SK-N-SH (cell line): Measurements from ENCODE around the gene SEMA4D. TPM values are rescaled to one million over a fixed set of nuclear protein-coding genes. Genes with fewer than 3 reads are reported as not detected.

ENCODE experiments used
- CTCF ChIA-PET: fragments of 300-600, 350-600 bp; formaldehyde crosslinking; extraction: SDS; loops from one replicate; lab custom pipeline; 2021; lab: Yijun Ruan, JAX
- POLR2A ChIA-PET: fragments of 350-600 bp; sonication (Branson Sonifier 250); formaldehyde crosslinking; extraction: SDS; loops from one replicate; lab custom pipeline; 2020; ENCODE audit warnings: antibody characterized with exemption, inconsistent platforms; lab: Yijun Ruan, JAX
- DNase-seq: peaks from one replicate; pipeline ENCODE4 v3.0.0; 2012
- H2AFZ ChIP-seq: fragments of 200-600 bp; sonication (generic); 2 replicates; pipeline ENCODE4 v1.8.1; 2016; ENCODE audit warnings: antibody characterized with exemption, mild to moderate bottlenecking, low read depth
- H3F3A ChIP-seq: fragments of 200-600 bp; sonication (generic); replicated peaks from 2 replicates; pipeline ENCODE3; 2016; ENCODE audit warnings: antibody characterized with exemption, mild to moderate bottlenecking; ENCODE audit not compliant: insufficient read depth
- H3K27ac ChIP-seq, 2 experiments: fragments of 200-500 bp in 1 of 2; fragments of 200-600 bp in 1 of 2; sonication (Bioruptor generic) in 1 of 2; sonication (generic), shearing (Covaris generic) in 1 of 2; 2 replicates each; pipeline versions ENCODE4 v1.5.1 to v1.6.1; 2014 to 2016; ENCODE audit warnings: low read depth in 2 of 2, inconsistent platforms in 1 of 2, low read length in 1 of 2, mild to moderate bottlenecking in 1 of 2, mixed read lengths in 1 of 2
- H3K27me3 ChIP-seq: fragments of 200-600 bp; sonication (generic), shearing (Covaris generic); 2 replicates; pipeline ENCODE4 v1.6.1; 2016; ENCODE audit warnings: mixed run types; ENCODE audit not compliant: insufficient read depth
- H3K36me3 ChIP-seq, 2 experiments: fragments of 200-500 bp in 1 of 2; fragments of 200-600 bp in 1 of 2; sonication (Bioruptor generic) in 1 of 2; sonication (generic) in 1 of 2; replicated peaks in 1 of 2; 2 replicates each; pipeline versions ENCODE3 to v1.5.1; 2014 to 2016; ENCODE audit warnings: low read length in 1 of 2, mild to moderate bottlenecking in 1 of 2; ENCODE audit not compliant: insufficient read depth in 2 of 2, control insufficient read depth in 1 of 2
- H3K4me1 ChIP-seq, 2 experiments: fragments of 200-500 bp in 1 of 2; fragments of 200-600 bp in 1 of 2; sonication (Bioruptor generic) in 1 of 2; sonication (generic), shearing (Covaris generic) in 1 of 2; 2 replicates each; pipeline versions ENCODE4 v1.5.1 to v1.6.1; 2014 to 2016; ENCODE audit warnings: low read depth in 1 of 2, low read length in 1 of 2, mixed run types in 1 of 2; ENCODE audit not compliant: insufficient read depth in 2 of 2, control insufficient read depth in 1 of 2
- H3K4me2 ChIP-seq: fragments of 200-600 bp; sonication (generic), shearing (Covaris generic); 2 replicates; pipeline ENCODE4 v1.6.1; 2017; ENCODE audit warnings: mixed run types
- H3K4me3 ChIP-seq, 2 experiments: fragments of 200-500 bp in 1 of 2; fragments of 200-600 bp in 1 of 2; sonication (Bioruptor generic) in 1 of 2; sonication (generic), shearing (Covaris generic) in 1 of 2; 2 replicates each; pipeline versions ENCODE4 v1.5.1 to v1.8.1; 2014 to 2016; ENCODE audit warnings: low read depth in 2 of 2, inconsistent platforms in 1 of 2, low read length in 1 of 2, mild to moderate bottlenecking in 1 of 2, mixed read lengths in 1 of 2, moderate library complexity in 1 of 2
- H3K79me2 ChIP-seq: fragments of 200-600 bp; sonication (generic); 2 replicates; pipeline ENCODE4 v1.8.1; 2017; ENCODE audit warnings: mild to moderate bottlenecking; ENCODE audit not compliant: insufficient read depth
- H3K9ac ChIP-seq: fragments of 200-600 bp; sonication (generic); 2 replicates; pipeline ENCODE4 v1.6.1; 2017; ENCODE audit warnings: mixed run types
- H3K9me2 ChIP-seq: fragments of 200-600 bp; sonication (generic); 2 replicates; pipeline ENCODE4 v1.6.1; 2017; ENCODE audit warnings: mixed run types
- H3K9me3 ChIP-seq: fragments of 200-600 bp; sonication (generic); 2 replicates; pipeline ENCODE4 v1.6.1; 2017; ENCODE audit warnings: mixed run types, mild to moderate bottlenecking, moderate library complexity
- H4K20me1 ChIP-seq: fragments of 200-600 bp; sonication (generic); 2 replicates; pipeline ENCODE4 v1.6.1; 2017; ENCODE audit warnings: mild to moderate bottlenecking, mixed run types; ENCODE audit not compliant: insufficient read depth
- CHD2 ChIP-seq: fragments of 150-350 bp; IDR thresholded peaks from 2 replicates; pipeline ENCODE4 v1.6.1; 2018; ENCODE audit warnings: low read length; ENCODE audit not compliant: partially characterized antibody
- ELF1 ChIP-seq: IDR thresholded peaks from 2 replicates; pipeline ENCODE4 v1.4.0; 2012
- EP300 ChIP-seq, 2 experiments: IDR thresholded peaks; 2 replicates each; pipeline versions ENCODE4 v1.4.0 to v1.6.1; 2012; ENCODE audit warnings: borderline replicate concordance in 1 of 2, low read depth in 1 of 2, low read length in 1 of 2
- EZH2phosphoT487 ChIP-seq: fragments of 200-600 bp; sonication (generic); IDR thresholded peaks from 2 replicates; pipeline ENCODE4 v1.6.1; 2017; ENCODE audit warnings: low read depth, mixed run types, mild to moderate bottlenecking, antibody characterized with exemption, moderate library complexity, borderline replicate concordance
- FOXM1 ChIP-seq: IDR thresholded peaks from 2 replicates; pipeline ENCODE4 v1.4.0; 2012; ENCODE audit warnings: low read depth, mild to moderate bottlenecking
- GABPA ChIP-seq: IDR thresholded peaks from 2 replicates; pipeline ENCODE4 v1.4.0; 2012; ENCODE audit warnings: low read depth, mild to moderate bottlenecking
- GATA2 ChIP-seq: sonication (generic); formaldehyde crosslinking; IDR thresholded peaks from 2 replicates; pipeline ENCODE4 v1.5.0; 2020; ENCODE audit warnings: mild to moderate bottlenecking, missing genetic modification reagents
- IRF3 ChIP-seq: fragments of 150-350 bp; IDR thresholded peaks from 2 replicates; pipeline ENCODE4 v1.6.1; 2016; ENCODE audit warnings: mild to moderate bottlenecking, low read depth, low read length
- JUND ChIP-seq: IDR thresholded peaks from 2 replicates; pipeline ENCODE4 v1.4.0; 2012
- MAX ChIP-seq: IDR thresholded peaks from 2 replicates; pipeline ENCODE4 v1.4.0; 2012; ENCODE audit warnings: low read depth
- MXI1 ChIP-seq: IDR thresholded peaks from 2 replicates; pipeline ENCODE4 v1.6.1; 2012; ENCODE audit warnings: mild to moderate bottlenecking, low read depth, low read length, improper control_type of control experiment
- NFIC ChIP-seq: IDR thresholded peaks from 2 replicates; pipeline ENCODE4 v1.4.0; 2012; ENCODE audit warnings: borderline replicate concordance
- NRF1 ChIP-seq: IDR thresholded peaks from 2 replicates; pipeline ENCODE4 v1.6.1; 2012; ENCODE audit warnings: low read depth, mild to moderate bottlenecking, low read length
- PBX3 ChIP-seq: IDR thresholded peaks from 2 replicates; pipeline ENCODE4; 2012
- RFX5 ChIP-seq: IDR thresholded peaks from 2 replicates; pipeline ENCODE4 v1.6.1; 2012; ENCODE audit warnings: mild to moderate bottlenecking, improper control_type of control experiment, low read length
- SIN3A ChIP-seq: IDR thresholded peaks from 2 replicates; pipeline ENCODE4 v1.6.1; 2012; ENCODE audit warnings: low read depth, mild to moderate bottlenecking, low read length, moderate library complexity, borderline replicate concordance
- SMC3 ChIP-seq: IDR thresholded peaks from 2 replicates; pipeline ENCODE4 v1.6.1; 2012; ENCODE audit warnings: low read depth, low read length, improper control_type of control experiment
- TAF1 ChIP-seq: IDR thresholded peaks from 2 replicates; pipeline ENCODE4 v1.6.1; 2012; ENCODE audit warnings: low read depth, mild to moderate bottlenecking, low read length, moderate library complexity, borderline replicate concordance
- TCF12 ChIP-seq: IDR thresholded peaks from 2 replicates; pipeline ENCODE4 v1.4.0; 2012
- TEAD4 ChIP-seq: IDR thresholded peaks from 2 replicates; pipeline ENCODE4 v1.4.0; 2012; ENCODE audit warnings: mild to moderate bottlenecking, borderline replicate concordance; ENCODE audit not compliant: insufficient read depth
- USF1 ChIP-seq: IDR thresholded peaks from 2 replicates; pipeline ENCODE4 v1.4.0; 2012; ENCODE audit warnings: low read depth, borderline replicate concordance
- USF2 ChIP-seq: fragments of 150-350 bp; IDR thresholded peaks from 2 replicates; pipeline ENCODE4 v1.6.1; 2017; ENCODE audit warnings: antibody characterized with exemption, low read length, low read depth, borderline replicate concordance
- YY1 ChIP-seq: IDR thresholded peaks from 2 replicates; pipeline ENCODE4 v1.4.0; 2012; ENCODE audit warnings: low read depth, mild to moderate bottlenecking
- WGBS: methylation state at CpG from one replicate; pipeline ENCODE4 v1.1.6; 2017; ENCODE audit warnings: low lambda C conversion rate; 5-methylcytosine and 5-hydroxymethylcytosine counted together
- polyA plus RNA-seq, 3 experiments: library from polyadenylated mRNA; depleted of rRNA; stranded (reverse); fragments of >200 nt; gene quantifications; 2 replicates each; pipeline ENCODE4 v1.2.3, GENCODE V29; 2012

The SEMA4D gene
- polyA plus RNA-seq, 1 of the 3 experiments (the other 2 are of a cell fraction): 4.8 TPM

DNA sequence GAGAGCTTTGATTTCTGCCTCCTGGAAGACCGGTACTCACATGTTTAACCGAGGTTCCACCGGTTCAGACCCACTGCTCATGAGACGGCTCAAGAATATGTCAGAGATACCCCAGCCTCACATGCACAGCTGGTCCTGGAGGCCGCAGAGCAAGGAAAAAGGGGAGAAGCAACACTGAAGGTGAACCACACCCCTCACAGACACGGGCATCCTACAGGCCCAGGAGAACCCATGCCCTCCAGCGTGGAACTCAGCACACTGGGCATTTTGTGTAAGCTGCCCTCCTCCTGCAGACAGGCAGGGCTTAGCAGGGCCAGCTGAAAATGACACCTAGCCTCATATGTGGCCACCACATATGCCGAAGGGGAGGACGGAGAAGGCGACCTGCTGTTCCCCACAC, 37.4 kb downstream of the SEMA4D start (continued):
- no peak for TF ChIP-seq IRF3
- TF ChIP-seq MAX: no peak
- TF ChIP-seq RFX5: no peak
- no peak for TF ChIP-seq PBX3
- TF ChIP-seq GATA2 (CRISPR knock-in tag): no peak
- TF ChIP-seq GABPA: no peak

DNA sequence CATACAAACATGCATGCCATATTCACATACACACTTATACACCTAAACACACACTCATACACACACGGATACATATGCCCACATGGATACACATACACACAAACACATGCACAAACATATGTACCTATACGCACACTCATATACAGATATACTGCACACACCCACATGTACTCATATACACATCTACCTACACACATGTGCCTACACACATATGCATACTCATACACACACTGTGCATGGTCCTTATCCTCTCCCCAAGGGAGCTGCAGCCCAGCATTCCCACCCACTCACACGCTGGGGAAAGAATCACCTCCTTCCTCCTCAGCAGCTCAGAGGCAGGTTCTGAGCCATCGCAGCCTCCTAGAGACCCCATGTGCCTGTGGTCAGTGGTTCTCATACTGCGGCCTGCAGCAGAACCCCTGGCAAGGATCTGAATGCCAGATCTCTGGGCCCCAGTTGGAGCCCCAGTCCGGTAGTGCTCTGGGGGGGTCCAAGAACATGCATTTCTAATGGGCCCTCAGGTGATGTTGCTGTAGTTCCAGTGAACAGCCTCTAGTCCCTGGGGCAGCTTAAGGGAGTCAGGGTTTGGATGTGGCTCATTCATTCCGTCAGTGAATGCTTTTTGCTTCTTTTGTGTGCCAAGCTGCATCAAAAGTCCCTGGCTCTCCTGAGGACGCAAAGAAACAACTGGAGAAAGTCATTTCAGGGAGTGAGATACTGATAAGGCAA, 39.0 kb downstream of the SEMA4D start:
- Histone ChIP-seq H3K4me2 (no peak overlapping the region), H3K27ac (no peak overlapping the region), H3K9me3 (no peaks in the 10 kb centered on the region), H2AFZ (no peak overlapping the region), H3K36me3 (no peaks in the 10 kb centered on the region), H3F3A (no peaks in the 10 kb centered on the region), H4K20me1 (no peaks in the 10 kb centered on the region), H3K79me2 (no peaks in the 10 kb centered on the region), H3K4me3 (no peak overlapping the region), H3K9me2 (no peaks in the 10 kb centered on the region), H3K9ac (no peak overlapping the region), H3K27me3 (no peaks in the 10 kb centered on the region), H3K4me1 (peaks cover 0 to 10% of the 10 kb centered on the region in 2 experiments; a peak in 1 of 4 replicates)
- no peak for DNase-seq
- 92% methylated on average over 8 of the region's 8 CpGs for WGBS
- TF ChIP-seq RFX5 (no peak), FOXM1 (no peak), JUND (no peak), EP300 (IDR thresholded peaks at IDR 0.05; ENCODE audit: borderline replicate concordance in 1 of 2, low read depth in 1 of 2, low read length in 1 of 2) (no peak), SIN3A (no peak), TCF12 (no peak), TAF1 (no peak), MAX (no peak), YY1 (no peak), EZH2phosphoT487 (no peak), MXI1 (no peak), IRF3 (no peak), TEAD4 (no peak), CHD2 (no peak), SMC3 (no peak), NFIC (no peak), NRF1 (no peak), ELF1 (no peak), USF1 (no peak), USF2 (no peak)
- ChIA-PET CTCF (no interaction called here), POLR2A (no interaction called here)
